Measurements from ENCODE around the gene SGTA.

SGTA gene

DNA sequence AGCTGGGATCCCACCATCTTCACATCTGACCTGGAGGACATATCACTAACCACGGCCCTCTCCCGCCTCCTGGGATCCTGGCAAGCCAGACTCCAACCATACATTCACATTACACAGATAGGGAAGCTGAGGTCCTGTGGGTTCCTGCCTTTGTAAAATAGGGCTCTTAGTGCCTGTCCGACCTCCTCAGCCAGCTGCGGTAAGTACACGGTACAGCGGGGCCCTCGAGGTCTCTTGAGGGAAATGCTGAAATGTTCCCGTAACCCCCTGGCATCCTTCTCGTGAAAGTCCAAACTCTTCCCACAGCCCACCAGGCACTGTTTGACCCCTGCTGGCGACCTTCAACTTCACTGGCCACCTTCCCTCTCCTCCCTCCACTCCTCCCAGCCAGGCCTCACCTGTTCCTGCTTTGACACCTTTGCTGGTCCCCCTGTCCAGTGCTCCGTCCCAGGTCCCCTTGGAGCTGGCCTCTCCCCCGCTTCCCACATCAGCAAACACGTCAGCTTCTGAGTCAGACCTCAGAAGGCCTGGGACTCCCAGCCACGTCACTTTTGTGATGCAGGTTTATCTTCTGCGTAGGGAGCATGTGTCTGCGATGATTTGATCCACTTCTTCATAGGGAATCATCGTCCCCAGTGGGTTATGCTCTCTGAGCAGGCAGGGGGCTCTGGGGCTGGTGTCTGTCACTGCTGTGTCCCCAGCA is 71.8 kb downstream of the SGTA start:
- DNase-seq (ENCODE audit: low spot score) = no peak

DNA sequence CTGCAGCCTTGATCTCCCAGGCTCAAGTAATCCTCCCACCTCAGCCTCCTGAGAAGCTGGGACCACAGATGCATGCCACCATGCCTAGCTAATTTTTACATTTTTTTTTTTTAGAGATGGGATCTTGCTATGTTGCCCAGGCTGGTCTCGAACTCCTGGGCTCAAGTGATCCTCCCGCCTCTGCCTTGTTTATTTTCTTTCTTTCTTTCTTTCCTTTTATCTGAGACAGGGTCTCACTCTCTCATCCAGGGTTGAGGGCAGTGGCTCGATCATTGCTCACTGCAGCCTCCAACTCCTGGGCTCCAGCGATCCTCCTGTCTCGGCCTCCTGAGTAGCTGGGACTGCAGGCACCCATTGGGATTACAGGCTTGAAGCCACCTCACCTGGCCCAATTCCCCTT is 76.8 kb downstream of the SGTA start:
- DNase-seq (ENCODE audit: low spot score) = no peak
